ENCODE data around the gene HIGD1B.

- TF ChIP-seq, protein P1, sequence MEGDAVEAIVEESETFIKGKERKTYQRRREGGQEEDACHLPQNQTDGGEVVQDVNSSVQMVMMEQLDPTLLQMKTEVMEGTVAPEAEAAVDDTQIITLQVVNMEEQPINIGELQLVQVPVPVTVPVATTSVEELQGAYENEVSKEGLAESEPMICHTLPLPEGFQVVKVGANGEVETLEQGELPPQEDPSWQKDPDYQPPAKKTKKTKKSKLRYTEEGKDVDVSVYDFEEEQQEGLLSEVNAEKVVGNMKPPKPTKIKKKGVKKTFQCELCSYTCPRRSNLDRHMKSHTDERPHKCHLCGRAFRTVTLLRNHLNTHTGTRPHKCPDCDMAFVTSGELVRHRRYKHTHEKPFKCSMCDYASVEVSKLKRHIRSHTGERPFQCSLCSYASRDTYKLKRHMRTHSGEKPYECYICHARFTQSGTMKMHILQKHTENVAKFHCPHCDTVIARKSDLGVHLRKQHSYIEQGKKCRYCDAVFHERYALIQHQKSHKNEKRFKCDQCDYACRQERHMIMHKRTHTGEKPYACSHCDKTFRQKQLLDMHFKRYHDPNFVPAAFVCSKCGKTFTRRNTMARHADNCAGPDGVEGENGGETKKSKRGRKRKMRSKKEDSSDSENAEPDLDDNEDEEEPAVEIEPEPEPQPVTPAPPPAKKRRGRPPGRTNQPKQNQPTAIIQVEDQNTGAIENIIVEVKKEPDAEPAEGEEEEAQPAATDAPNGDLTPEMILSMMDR (IDR thresholded peaks at IDR 0.05; ENCODE audit: low read length) = no peak
- TF ChIP-seq EZH2 (IDR thresholded peaks at IDR 0.05; ENCODE audit: borderline replicate concordance, low read length) = no peak
These were observed 43.2 kb upstream of the HIGD1B start for GRCh38 chr17:44804302-44805089.

All from OCI-LY1 (cell line).